Thyroid gland (tissue), 4 donors: ENCODE results near the gene OR5W2.
"Not testable (repeated sequence)": the region's sequence is repeated elsewhere in the genome, so short reads cannot be mapped to it uniquely, and the experiment has no call there.

Experiments
- CTCF ChIP-seq, 6 experiments: fragments of 200-600 bp in 3 of 6; fragments of 450-650 bp in 3 of 6; sonication (generic) in 3 of 6; IDR thresholded peaks; one replicate each; pipeline ENCODE4 v1.5.1; 2016 to 2019; ENCODE audit warnings: antibody characterized with exemption in 6 of 6, mild to moderate bottlenecking in 2 of 6, inconsistent platforms in 1 of 6, moderate library complexity in 1 of 6
- POLR2A ChIP-seq, 2 donors: fragments of 450-650 bp; IDR thresholded peaks; one replicate each; pipeline ENCODE4 v1.6.1; 2017; ENCODE audit warnings: antibody characterized with exemption in 2 of 2, mild to moderate bottlenecking in 2 of 2, moderate library complexity in 1 of 2

DNA sequence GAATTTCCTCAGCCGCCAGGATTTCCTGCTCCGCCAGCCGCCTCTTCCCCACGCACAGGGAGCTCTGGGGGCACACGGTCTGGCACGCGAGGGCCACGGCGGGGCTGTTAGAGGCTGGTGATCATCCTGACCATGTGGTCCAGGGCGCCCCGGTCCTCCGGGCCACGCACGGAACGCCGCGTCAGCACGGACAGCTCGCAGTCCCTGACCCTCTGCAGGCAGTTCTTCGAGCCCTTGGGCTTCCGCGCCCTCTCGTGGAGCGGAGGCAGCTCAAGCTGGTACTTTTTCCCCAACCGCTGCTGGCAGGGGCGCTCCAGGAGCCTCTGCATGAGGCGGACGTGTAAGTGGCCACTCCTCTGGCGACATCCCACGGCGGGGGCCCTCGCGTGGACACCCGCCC is 41.2 kb downstream of the OR5W2 start:
- not testable (repeated sequence) for TF ChIP-seq CTCF, POLR2A (IDR thresholded peaks at IDR 0.05)
